BE2C (cell line): ENCODE results near the gene TPCN1.
A peak's percentile ranks its signal among the peaks of the same experiment; 100 is the strongest.

Experiments
- DNase-seq: peaks from one replicate; pipeline ENCODE4 v3.0.0-alpha.2; 2020
- H3K27me3 ChIP-seq: fragments of 250-450 bp; sonication (Bioruptor Pico); 2 replicates; pipeline ENCODE4 v1.5.1; 2020; ENCODE audit warnings: mild to moderate bottlenecking
- H3K36me3 ChIP-seq: fragments of 250-450 bp; sonication (Bioruptor Pico); 2 replicates; pipeline ENCODE4 v1.5.1; 2020; ENCODE audit warnings: mild to moderate bottlenecking
- H3K4me1 ChIP-seq: fragments of 250-450 bp; sonication (Bioruptor Pico); 2 replicates; pipeline ENCODE4 v1.5.1; 2020
- H3K4me3 ChIP-seq: 2 replicates; pipeline ENCODE4 v1.5.1; 2011; ENCODE audit warnings: low read depth, low read length
- H3K9me3 ChIP-seq: fragments of 250-450 bp; sonication (Bioruptor Pico); 2 replicates; pipeline ENCODE4 v1.5.1; 2020
- TF ChIP-seq, protein P1 (sequence below): IDR thresholded peaks from 2 replicates; pipeline ENCODE4 v1.5.1; 2012; ENCODE audit warnings: mild to moderate bottlenecking, low read depth, low read length

TPCN1 gene

DNA sequence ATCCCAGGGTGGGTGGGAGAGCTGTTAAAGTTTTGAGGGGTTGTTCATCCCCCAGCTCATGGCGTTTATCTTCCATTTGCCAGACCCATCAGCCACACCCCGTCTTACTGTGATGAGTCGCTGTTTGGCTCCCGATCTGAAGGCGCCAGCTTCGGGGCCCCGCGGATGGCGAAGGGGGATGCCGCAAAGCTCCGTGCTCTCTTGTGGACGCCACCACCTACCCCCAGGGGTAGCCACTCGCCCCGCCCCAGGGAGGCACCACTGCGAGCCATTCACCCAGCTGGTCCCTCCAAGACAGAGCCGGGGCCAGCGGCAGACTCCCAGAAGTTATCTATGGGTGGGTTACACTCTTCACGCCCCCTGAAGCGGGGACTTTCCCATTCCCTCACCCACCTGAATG, 30.0 kb upstream of the TPCN1 start:
- H3K36me3 ChIP-seq = peaks cover 29% of the 10 kb centered on the region
- H3K27me3 ChIP-seq = no peaks in the 10 kb centered on the region
- H3K4me1 ChIP-seq = peaks cover 11% of the 10 kb centered on the region
- TF ChIP-seq, protein P1, sequence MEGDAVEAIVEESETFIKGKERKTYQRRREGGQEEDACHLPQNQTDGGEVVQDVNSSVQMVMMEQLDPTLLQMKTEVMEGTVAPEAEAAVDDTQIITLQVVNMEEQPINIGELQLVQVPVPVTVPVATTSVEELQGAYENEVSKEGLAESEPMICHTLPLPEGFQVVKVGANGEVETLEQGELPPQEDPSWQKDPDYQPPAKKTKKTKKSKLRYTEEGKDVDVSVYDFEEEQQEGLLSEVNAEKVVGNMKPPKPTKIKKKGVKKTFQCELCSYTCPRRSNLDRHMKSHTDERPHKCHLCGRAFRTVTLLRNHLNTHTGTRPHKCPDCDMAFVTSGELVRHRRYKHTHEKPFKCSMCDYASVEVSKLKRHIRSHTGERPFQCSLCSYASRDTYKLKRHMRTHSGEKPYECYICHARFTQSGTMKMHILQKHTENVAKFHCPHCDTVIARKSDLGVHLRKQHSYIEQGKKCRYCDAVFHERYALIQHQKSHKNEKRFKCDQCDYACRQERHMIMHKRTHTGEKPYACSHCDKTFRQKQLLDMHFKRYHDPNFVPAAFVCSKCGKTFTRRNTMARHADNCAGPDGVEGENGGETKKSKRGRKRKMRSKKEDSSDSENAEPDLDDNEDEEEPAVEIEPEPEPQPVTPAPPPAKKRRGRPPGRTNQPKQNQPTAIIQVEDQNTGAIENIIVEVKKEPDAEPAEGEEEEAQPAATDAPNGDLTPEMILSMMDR = no peak
- H3K9me3 ChIP-seq = no peaks in the 10 kb centered on the region
- DNase-seq = peak; percentile 25
- H3K4me3 ChIP-seq = peak overlapping the region; percentile 11; the same call in 1 of the 2 replicates

DNA sequence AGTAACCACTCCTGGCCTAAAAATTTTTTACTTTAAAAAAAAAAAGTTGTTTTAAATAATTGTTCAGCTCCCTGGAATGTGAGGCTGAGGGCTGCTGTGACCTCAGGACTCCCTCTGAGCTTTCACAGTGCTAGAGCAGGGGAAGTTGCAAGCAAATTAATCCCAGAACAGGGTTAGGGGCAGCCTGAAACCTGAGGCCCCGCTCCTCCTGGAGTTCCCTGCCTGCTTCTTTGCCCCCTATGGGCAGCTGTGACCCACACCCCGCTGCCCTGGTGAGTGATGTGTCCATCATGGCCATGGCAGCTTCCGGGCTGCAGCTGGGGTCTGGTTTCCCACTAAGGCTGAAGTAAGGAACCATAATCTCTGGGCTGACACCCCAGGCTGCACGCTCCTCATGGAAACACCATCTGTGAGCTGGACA, 26.3 kb upstream of the TPCN1 start:
- Histone ChIP-seq H3K4me3 (no peak overlapping the region), H3K9me3 (no peaks in the 10 kb centered on the region), H3K4me1 (peaks cover 6% of the 10 kb centered on the region), H3K27me3 (no peaks in the 10 kb centered on the region), H3K36me3 (peaks cover 20% of the 10 kb centered on the region)
- DNase-seq = no peak
- TF ChIP-seq, protein P1 = no peak

DNA sequence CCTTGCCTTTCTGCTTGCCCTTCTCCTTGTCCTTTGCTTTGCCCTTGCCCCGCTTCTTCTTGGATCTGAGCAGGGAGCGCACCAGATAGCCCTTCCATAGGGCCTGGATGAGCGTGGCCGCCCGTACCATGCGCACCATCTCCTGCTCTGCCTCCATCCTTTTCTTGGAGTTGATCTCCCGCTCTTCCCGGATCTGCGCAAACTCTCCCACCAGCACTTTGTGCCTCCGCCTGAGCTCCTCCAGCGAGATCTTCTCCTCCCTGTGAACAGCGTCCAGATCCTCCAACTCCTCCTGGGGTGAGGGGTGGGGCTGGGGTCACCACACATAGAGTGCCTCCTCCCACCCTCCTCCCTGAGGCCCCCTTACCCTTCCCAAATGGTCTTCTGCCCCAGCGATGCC, 25.7 kb upstream of the TPCN1 start:
- peaks cover 16% of the 10 kb centered on the region for H3K36me3 ChIP-seq
- H3K4me1 ChIP-seq = peaks cover 6% of the 10 kb centered on the region
- TF ChIP-seq, protein P1 = no peak
- no peaks in the 10 kb centered on the region for H3K27me3 ChIP-seq
- no peak overlapping the region for H3K4me3 ChIP-seq
- DNase-seq = no peak
- no peaks in the 10 kb centered on the region for H3K9me3 ChIP-seq

DNA sequence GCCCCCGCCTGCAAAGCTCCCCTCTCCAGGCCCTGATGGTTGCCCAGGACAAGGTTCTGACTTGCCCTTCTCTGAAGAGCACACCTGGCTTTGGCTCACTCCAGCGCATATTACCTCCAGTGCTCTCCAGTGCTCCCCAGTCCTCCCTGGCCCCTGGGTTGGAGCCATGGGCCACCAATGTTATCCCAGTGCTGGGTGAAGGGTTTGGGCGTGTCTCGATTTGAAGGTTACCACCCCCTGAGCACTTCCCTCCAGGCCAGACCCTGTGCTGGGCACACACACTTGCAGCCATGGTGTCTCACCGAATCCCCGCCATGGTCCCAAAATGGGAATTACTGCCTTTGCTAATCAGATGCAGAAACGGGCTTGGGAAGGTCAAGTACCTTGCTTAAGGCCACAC, 24.7 kb upstream of the TPCN1 start:
- Histone ChIP-seq H3K27me3 (no peaks in the 10 kb centered on the region), H3K36me3 (peaks cover 12% of the 10 kb centered on the region), H3K4me1 (no peaks in the 10 kb centered on the region; the same call in 1 of the 2 replicates), H3K4me3 (no peak overlapping the region), H3K9me3 (no peaks in the 10 kb centered on the region)
- TF ChIP-seq, protein P1 = no peak
- DNase-seq = no peak

DNA sequence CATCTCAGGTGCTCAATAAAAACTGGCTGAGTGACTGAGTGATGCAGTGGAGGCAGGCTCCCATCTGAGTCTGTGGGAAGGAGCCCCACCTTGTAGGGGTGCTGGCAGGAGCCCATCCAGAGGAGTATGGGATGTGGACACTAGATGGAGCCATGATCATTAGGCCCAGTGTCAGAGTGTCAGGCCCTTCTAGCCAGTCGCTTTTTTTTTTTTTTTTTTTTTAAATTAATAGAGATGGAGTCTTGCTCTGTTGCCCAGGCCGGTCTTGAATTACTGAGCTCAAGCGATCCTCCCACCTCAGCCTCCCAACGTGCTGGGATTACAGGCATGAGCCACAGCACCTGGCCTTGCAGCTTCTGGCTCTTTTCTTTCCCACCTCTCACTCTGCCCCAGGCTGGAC, 24.3 kb upstream of the TPCN1 start:
- H3K4me3 ChIP-seq = no peak overlapping the region

DNA sequence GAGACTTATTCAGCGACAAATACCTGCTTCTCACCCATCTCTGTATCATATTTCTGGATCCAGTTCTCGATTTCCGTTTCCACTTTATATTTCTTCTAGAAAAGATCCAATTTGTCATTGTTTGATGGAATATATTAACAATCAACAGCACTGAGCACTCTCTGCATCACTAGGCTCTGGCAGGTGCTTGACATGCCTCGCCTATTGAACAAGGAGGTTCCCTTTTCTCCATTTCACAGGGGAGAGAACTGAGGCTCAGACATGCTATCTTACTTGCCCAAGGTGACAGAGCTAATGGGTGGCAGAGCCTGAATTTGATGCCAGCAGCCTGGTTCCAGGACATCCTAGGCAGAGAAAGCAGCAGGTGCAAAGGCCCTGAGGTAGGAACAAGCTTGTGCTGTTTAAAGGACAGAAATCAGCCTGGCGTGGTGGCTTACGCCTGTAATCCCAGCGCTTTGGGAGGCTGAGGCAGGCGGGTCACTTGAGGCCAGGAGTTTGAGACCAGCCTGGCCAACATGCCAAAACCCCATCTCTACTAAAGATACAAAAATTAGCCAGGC, 23.7 kb upstream of the TPCN1 start:
- H3K36me3 ChIP-seq = peaks cover 2% of the 10 kb centered on the region
- no peaks in the 10 kb centered on the region for H3K9me3 ChIP-seq
- no peak overlapping the region for H3K4me3 ChIP-seq
- no peaks in the 10 kb centered on the region; the same call in 1 of the 2 replicates for H3K4me1 ChIP-seq
- no peaks in the 10 kb centered on the region for H3K27me3 ChIP-seq
- TF ChIP-seq, protein P1 = no peak
- DNase-seq = no peak

More for the DNA sequence above, 24.3 kb upstream of the TPCN1 start:
- H3K9me3 ChIP-seq = no peaks in the 10 kb centered on the region
- TF ChIP-seq, protein P1 = peak; percentile 85
- H3K27me3 ChIP-seq = no peaks in the 10 kb centered on the region
- peaks cover 8% of the 10 kb centered on the region for H3K36me3 ChIP-seq
- DNase-seq = peak; percentile 71
- no peaks in the 10 kb centered on the region; the same call in 1 of the 2 replicates for H3K4me1 ChIP-seq
